ENCODE data around the gene B3GNT5.

B3GNT5 gene

DNA sequence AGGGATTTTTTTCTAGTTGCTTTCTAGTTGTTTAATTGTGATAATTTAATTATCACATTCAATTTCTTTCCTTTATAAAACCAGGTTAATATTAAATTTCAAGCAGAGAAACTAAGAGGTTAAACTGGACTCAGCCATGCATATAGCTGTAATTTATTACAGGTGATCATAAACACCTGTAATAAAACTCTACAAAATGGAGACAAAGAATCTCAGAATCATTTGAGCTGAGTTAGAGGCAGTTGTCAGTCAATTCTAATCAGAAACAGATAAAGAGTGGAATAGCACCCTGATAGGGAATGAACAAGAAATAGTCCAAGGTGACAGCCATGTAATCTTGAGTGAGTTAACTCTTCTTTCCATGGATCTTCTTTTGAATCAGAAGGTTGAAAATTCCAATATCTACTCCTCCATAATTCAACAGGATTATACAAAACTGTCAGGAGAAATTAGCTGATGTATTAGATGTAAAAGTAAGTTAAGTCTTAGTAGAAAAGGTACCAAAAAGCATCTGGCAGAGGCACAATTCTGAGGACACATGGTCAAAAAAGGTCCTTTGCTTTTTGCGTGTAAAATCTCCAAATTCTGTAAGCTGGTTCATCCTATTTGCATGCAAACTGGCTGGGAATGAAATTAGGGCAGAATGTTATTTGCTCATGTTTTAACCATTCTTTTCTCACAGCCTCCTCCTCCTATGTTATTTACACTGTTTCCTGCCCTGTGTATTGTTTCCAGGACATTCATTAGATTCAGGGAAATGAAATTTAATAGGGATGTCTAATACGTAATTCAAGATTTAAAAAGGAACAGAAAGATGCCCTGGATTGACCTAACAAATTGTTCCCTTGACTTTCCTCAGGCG, 39.4 kb upstream of the B3GNT5 start:
- no peak overlapping the region for H3K4me2 ChIP-seq (ENCODE audit: low read depth, low read length, poor library complexity, severe bottlenecking)
- H3K9me2 ChIP-seq (replicated peaks; ENCODE audit: low read depth, low read length): no peaks in the 10 kb centered on the region
- H3F3A ChIP-seq (ENCODE audit: low read depth): no peaks in the 10 kb centered on the region; the same call in 1 of the 2 replicates
- H3K9ac ChIP-seq (ENCODE audit: low read depth, low read length, poor library complexity, severe bottlenecking): no peak overlapping the region
- no peaks in the 10 kb centered on the region for H4K20me1 ChIP-seq (ENCODE audit: insufficient read depth, low read length, poor library complexity, severe bottlenecking)
- H3K36me3 ChIP-seq (ENCODE audit: insufficient read depth, low read length): no peaks in the 10 kb centered on the region
- no peaks in the 10 kb centered on the region for H3K9me3 ChIP-seq (ENCODE audit: insufficient read depth, low read depth, low read length)
- H3K27me3 ChIP-seq (ENCODE audit: insufficient read depth, low read length, poor library complexity, severe bottlenecking): no peaks in the 10 kb centered on the region
- H3K4me1 ChIP-seq (ENCODE audit: insufficient read depth, low read length, poor library complexity, severe bottlenecking): no peaks in the 10 kb centered on the region
- TF ChIP-seq, protein P1, sequence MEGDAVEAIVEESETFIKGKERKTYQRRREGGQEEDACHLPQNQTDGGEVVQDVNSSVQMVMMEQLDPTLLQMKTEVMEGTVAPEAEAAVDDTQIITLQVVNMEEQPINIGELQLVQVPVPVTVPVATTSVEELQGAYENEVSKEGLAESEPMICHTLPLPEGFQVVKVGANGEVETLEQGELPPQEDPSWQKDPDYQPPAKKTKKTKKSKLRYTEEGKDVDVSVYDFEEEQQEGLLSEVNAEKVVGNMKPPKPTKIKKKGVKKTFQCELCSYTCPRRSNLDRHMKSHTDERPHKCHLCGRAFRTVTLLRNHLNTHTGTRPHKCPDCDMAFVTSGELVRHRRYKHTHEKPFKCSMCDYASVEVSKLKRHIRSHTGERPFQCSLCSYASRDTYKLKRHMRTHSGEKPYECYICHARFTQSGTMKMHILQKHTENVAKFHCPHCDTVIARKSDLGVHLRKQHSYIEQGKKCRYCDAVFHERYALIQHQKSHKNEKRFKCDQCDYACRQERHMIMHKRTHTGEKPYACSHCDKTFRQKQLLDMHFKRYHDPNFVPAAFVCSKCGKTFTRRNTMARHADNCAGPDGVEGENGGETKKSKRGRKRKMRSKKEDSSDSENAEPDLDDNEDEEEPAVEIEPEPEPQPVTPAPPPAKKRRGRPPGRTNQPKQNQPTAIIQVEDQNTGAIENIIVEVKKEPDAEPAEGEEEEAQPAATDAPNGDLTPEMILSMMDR (conservative IDR thresholded peaks at IDR 0.05; ENCODE audit: low read length): no peak
- TF ChIP-seq EZH2phosphoT487 (IDR thresholded peaks at IDR 0.05; ENCODE audit: borderline replicate concordance): no peak
- H3K79me2 ChIP-seq (ENCODE audit: insufficient read depth, low read length): no peaks in the 10 kb centered on the region
- no peak overlapping the region for H2AFZ ChIP-seq (ENCODE audit: low read length)
- no peak overlapping the region for H3K4me3 ChIP-seq (ENCODE audit: low read length, poor library complexity, severe bottlenecking)

DNA sequence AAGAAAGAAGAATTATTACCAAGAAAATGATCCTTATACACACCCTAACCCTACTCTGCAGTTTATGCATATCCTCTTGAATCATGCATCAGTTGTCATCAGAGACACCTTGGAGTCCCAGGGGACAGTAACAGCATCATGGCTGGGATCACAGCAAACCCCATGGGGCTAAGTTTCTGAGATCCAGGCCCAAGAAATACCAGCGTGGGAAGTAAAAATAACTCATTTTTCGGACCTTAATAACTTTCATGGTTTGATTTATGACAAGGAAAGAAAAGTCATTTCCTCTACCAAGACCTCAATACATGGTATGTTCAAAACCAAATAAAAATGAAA, 38.8 kb upstream of the B3GNT5 start:
- Histone ChIP-seq H3K79me2 (ENCODE audit: insufficient read depth, low read length) (no peaks in the 10 kb centered on the region), H3K4me2 (ENCODE audit: low read depth, low read length, poor library complexity, severe bottlenecking) (no peak overlapping the region), H3K4me1 (ENCODE audit: insufficient read depth, low read length, poor library complexity, severe bottlenecking) (no peaks in the 10 kb centered on the region), H3K4me3 (ENCODE audit: low read length, poor library complexity, severe bottlenecking) (no peak overlapping the region), H3F3A (ENCODE audit: low read depth) (no peaks in the 10 kb centered on the region; the same call in 1 of the 2 replicates), H3K27me3 (ENCODE audit: insufficient read depth, low read length, poor library complexity, severe bottlenecking) (no peaks in the 10 kb centered on the region), H3K36me3 (ENCODE audit: insufficient read depth, low read length) (no peaks in the 10 kb centered on the region), H4K20me1 (ENCODE audit: insufficient read depth, low read length, poor library complexity, severe bottlenecking) (no peaks in the 10 kb centered on the region), H3K9me2 (replicated peaks; ENCODE audit: low read depth, low read length) (no peaks in the 10 kb centered on the region), H2AFZ (ENCODE audit: low read length) (no peak overlapping the region), H3K9ac (ENCODE audit: low read depth, low read length, poor library complexity, severe bottlenecking) (no peak overlapping the region), H3K9me3 (ENCODE audit: insufficient read depth, low read depth, low read length) (no peaks in the 10 kb centered on the region)
- TF ChIP-seq, protein P1 (conservative IDR thresholded peaks at IDR 0.05; ENCODE audit: low read length): no peak
- TF ChIP-seq EZH2phosphoT487 (IDR thresholded peaks at IDR 0.05; ENCODE audit: borderline replicate concordance): no peak

DNA sequence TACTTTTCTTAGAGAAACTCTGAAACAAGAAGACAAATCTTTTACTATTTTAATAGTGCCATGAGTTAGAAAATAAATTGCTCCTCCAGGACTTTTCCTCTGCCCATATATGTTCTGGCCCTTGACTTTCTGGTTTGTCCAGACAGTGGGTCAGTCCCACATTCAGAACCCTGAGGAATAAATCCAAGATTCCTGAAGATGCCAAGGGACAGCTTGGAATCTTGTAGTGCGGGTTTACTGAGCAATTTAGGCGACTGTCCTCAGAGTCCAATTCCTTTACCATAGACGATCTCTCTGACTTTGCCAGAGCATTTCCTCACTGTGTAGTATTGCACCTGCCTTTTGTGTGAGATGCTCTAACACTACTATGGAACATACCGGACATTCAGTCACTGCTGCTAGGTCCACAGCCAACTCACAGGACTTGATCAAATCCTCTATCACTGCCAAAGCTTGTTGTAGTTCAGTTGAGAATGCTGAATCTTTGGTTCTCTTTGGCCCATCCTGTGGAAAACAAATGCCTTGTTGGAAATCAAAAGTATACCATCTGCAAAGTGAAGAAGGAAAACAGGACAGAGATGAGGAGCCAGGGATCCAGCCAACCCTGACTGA, 37.4 kb upstream of the B3GNT5 start:
- H4K20me1 ChIP-seq (ENCODE audit: insufficient read depth, low read length, poor library complexity, severe bottlenecking): no peaks in the 10 kb centered on the region
- H3F3A ChIP-seq (ENCODE audit: low read depth): no peaks in the 10 kb centered on the region; the same call in 1 of the 2 replicates
- H3K27me3 ChIP-seq (ENCODE audit: insufficient read depth, low read length, poor library complexity, severe bottlenecking): no peaks in the 10 kb centered on the region
- no peaks in the 10 kb centered on the region for H3K36me3 ChIP-seq (ENCODE audit: insufficient read depth, low read length)
- no peak overlapping the region for H2AFZ ChIP-seq (ENCODE audit: low read length)
- no peaks in the 10 kb centered on the region for H3K79me2 ChIP-seq (ENCODE audit: insufficient read depth, low read length)
- no peaks in the 10 kb centered on the region for H3K4me1 ChIP-seq (ENCODE audit: insufficient read depth, low read length, poor library complexity, severe bottlenecking)
- H3K4me2 ChIP-seq (ENCODE audit: low read depth, low read length, poor library complexity, severe bottlenecking): no peak overlapping the region
- H3K9me3 ChIP-seq (ENCODE audit: insufficient read depth, low read depth, low read length): no peaks in the 10 kb centered on the region
- no peak for TF ChIP-seq EZH2phosphoT487 (IDR thresholded peaks at IDR 0.05; ENCODE audit: borderline replicate concordance)
- TF ChIP-seq, protein P1 (conservative IDR thresholded peaks at IDR 0.05; ENCODE audit: low read length): no peak
- H3K4me3 ChIP-seq (ENCODE audit: low read length, poor library complexity, severe bottlenecking): no peak overlapping the region
- no peak overlapping the region for H3K9ac ChIP-seq (ENCODE audit: low read depth, low read length, poor library complexity, severe bottlenecking)
- no peaks in the 10 kb centered on the region for H3K9me2 ChIP-seq (replicated peaks; ENCODE audit: low read depth, low read length)
